ENCODE data around the gene MTHFD1L. TPM values are rescaled to one million over a fixed set of nuclear protein-coding genes. Genes with fewer than 3 reads are reported as not detected.
"Not testable (repeated sequence)": the region's sequence is repeated elsewhere in the genome, so short reads cannot be mapped to it uniquely, and the experiment has no call there.

MTHFD1L gene
- total RNA-seq, 2 donors from 2014 or later = 9.2 to 23.3 TPM

- no peak for DNase-seq
- no peaks in the 10 kb centered on the region for H3K4me1 ChIP-seq
- TF ChIP-seq CTCF (IDR thresholded peaks at IDR 0.05) = no peak
Observed at GRCh38 chr6:150846641-150847040, 18.9 kb upstream of the MTHFD1L start.

GRCh38 chr6:150848400-150848799 lies 17.1 kb upstream of the MTHFD1L start:
- TF ChIP-seq CTCF (IDR thresholded peaks at IDR 0.05) = no peak
- H3K36me3 ChIP-seq = no peaks in the 10 kb centered on the region
- no peak overlapping the region for H3K9ac ChIP-seq (ENCODE audit: low read depth in 2 of 2, low read length in 2 of 2)
- H3K4me3 ChIP-seq = no peak overlapping the region
- no peaks in the 10 kb centered on the region for H3K9me3 ChIP-seq
- H3K27me3 ChIP-seq = no peaks in the 10 kb centered on the region
- no peaks in the 10 kb centered on the region for H3K4me1 ChIP-seq
- no peak overlapping the region for H3K27ac ChIP-seq
- intact Hi-C loops (cut with DNase I) = no loop called here
- DNase-seq = no peak

More at GRCh38 chr6:150846641-150847040, 18.9 kb upstream of the MTHFD1L start:
- no peaks in the 10 kb centered on the region for H3K36me3 ChIP-seq
- intact Hi-C loops (cut with DNase I) = no loop called here
- H3K9ac ChIP-seq (ENCODE audit: low read depth in 2 of 2, low read length in 2 of 2) = no peak overlapping the region
- H3K27ac ChIP-seq = no peak overlapping the region
- H3K4me3 ChIP-seq = no peak overlapping the region
- H3K27me3 ChIP-seq = no peaks in the 10 kb centered on the region
- no peaks in the 10 kb centered on the region for H3K9me3 ChIP-seq

- H3K9ac ChIP-seq (ENCODE audit: low read depth in 2 of 2, low read length in 2 of 2); H3K27ac ChIP-seq; H3K4me3 ChIP-seq; DNase-seq; H3K27me3 ChIP-seq; H3K36me3 ChIP-seq; H3K9me3 ChIP-seq; intact Hi-C loops (cut with DNase I); H3K4me1 ChIP-seq: not testable (repeated sequence)
Observed at GRCh38 chr6:150854392-150854791, 11.1 kb upstream of the MTHFD1L start.

- intact Hi-C loops (cut with DNase I); H3K9me3 ChIP-seq; H3K4me3 ChIP-seq; H3K9ac ChIP-seq (ENCODE audit: low read depth in 2 of 2, low read length in 2 of 2); DNase-seq; H3K27me3 ChIP-seq; H3K36me3 ChIP-seq; H3K4me1 ChIP-seq; H3K27ac ChIP-seq: not testable (repeated sequence)
Observed at GRCh38 chr6:150855171-150855570, 10.3 kb upstream of the MTHFD1L start.

DNA sequence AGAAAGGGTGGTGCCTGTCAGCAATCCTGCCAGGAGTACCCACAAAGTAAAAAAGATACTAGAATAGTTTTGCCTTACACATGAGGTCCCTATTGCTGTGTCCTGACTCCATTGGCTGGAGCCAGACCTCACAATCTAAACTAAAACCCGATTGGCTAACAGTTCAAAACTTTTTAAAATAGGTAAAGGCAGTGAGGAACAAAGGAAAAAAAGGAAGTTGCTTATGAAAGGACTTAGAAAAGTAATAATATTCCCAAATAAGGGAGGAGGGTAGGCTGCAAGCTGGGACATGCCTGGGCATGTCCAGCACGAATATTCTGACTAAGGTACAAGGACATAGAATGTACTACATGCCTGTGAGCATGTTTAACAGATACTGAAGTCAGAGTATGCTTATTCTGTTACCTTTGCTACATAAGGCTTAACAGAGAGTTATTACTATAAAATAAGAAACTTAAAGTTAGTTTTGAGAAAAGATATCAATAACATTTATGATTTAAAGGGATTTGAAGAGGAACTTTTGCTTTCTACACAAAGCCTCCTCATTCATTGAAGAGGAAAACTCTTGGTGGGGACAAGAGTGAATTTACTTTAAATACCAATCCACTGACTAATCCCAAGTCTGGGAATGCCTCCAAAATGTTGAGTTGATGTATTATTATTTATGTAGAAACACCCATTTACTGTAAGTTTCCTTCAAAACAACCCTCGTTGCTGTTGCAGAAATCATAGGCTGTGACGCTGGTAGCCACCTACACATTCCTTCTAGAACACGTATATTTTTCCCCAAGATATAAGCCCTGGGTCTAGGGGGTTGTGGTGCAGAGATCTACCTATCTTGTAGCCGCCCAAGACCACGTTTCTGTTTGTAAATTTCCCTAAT lies 8.2 kb upstream of the MTHFD1L start:
- intact Hi-C loops (cut with DNase I) = no loop called here
- no peak for DNase-seq

GRCh38 chr6:150857945-150858308 lies 7.6 kb upstream of the MTHFD1L start:
- no peaks in the 10 kb centered on the region for H3K36me3 ChIP-seq
- no peaks in the 10 kb centered on the region for H3K27me3 ChIP-seq
- no peak for DNase-seq
- H3K9ac ChIP-seq (ENCODE audit: low read depth in 2 of 2, low read length in 2 of 2) = peak overlapping the region in 1 of 2 donors; percentile 34
- peak overlapping the region; percentile 47 for H3K27ac ChIP-seq
- intact Hi-C loops (cut with DNase I) = no loop called here
- TF ChIP-seq CTCF (IDR thresholded peaks at IDR 0.05) = no peak
- no peaks in the 10 kb centered on the region for H3K9me3 ChIP-seq
- H3K4me1 ChIP-seq = no peaks in the 10 kb centered on the region
- no peak overlapping the region for H3K4me3 ChIP-seq

More for the DNA sequence above, 8.2 kb upstream of the MTHFD1L start:
- Histone ChIP-seq H3K36me3 (no peaks in the 10 kb centered on the region), H3K27me3 (no peaks in the 10 kb centered on the region), H3K9ac (ENCODE audit: low read depth in 2 of 2, low read length in 2 of 2) (no peak overlapping the region), H3K4me1 (no peaks in the 10 kb centered on the region), H3K9me3 (no peaks in the 10 kb centered on the region), H3K4me3 (no peak overlapping the region), H3K27ac (peak overlapping the region; percentile 47)
- TF ChIP-seq CTCF (IDR thresholded peaks at IDR 0.05) = no peak

DNA sequence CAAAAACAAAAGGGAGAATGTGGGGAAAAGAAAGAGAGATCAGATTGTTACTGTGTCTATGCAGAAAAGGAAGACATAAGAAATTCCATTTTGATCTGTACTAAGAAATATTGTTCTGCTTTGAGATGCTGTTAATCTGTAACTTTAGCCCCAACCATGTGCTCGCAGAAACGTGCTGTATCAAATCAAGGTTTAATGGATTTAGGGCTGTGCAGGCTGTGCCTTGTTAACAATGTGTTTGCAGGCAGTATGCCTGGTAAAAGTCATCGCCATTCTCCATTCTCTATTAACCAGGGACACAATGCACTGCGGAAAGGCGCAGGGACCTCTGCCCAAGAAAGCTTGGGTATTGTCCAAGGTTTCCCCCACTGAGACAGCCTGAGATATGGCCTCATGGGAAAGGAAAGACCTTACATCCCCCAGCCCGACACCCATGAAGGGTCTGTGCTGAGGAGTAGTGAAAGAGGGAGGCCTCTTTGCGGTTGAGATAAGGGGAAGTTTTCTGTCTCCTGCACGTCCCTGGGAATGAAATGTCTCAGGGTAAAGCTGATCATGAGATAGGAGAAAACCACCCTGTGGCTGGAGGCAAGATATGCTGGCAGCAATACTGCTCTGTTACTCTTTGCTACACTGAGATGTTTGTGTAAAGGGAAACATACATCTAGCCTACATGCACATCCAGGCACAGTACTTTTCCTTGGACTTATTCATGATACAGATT lies 3.9 kb upstream of the MTHFD1L start:
- intact Hi-C loops (cut with DNase I); H3K27ac ChIP-seq; H3K36me3 ChIP-seq; H3K27me3 ChIP-seq; H3K9me3 ChIP-seq; DNase-seq; H3K4me1 ChIP-seq; H3K9ac ChIP-seq (ENCODE audit: low read depth in 2 of 2, low read length in 2 of 2); H3K4me3 ChIP-seq: not testable (repeated sequence)

Measured in colonic mucosa (tissue), 4 donors.